ENCODE data around the gene TASOR2.

GRCh38 chr10:5634918-5635317 is 49.7 kb upstream of the TASOR2 start:
- no peak for TF ChIP-seq TAF1 (IDR thresholded peaks at IDR 0.05; ENCODE audit: low read depth, low read length)
- TF ChIP-seq POLR2AphosphoS5 (IDR thresholded peaks at IDR 0.05; ENCODE audit: low read depth, low read length): no peak
- TF ChIP-seq POLR2A (IDR thresholded peaks at IDR 0.05; ENCODE audit: low read depth, low read length): no peak
- no peak for TF ChIP-seq SPI1 (IDR thresholded peaks at IDR 0.05; ENCODE audit: low read depth, low read length)
- TF ChIP-seq PAX5 (IDR thresholded peaks at IDR 0.05; ENCODE audit: insufficient read depth, low read length, severe bottlenecking): no peak
- TF ChIP-seq POU2F2 (IDR thresholded peaks at IDR 0.05; ENCODE audit: low read depth, low read length): no peak
